HG03342 (cell line): Measurements from ENCODE around the gene COL26A1.
"Not testable (repeated sequence)": the region's sequence is repeated elsewhere in the genome, so short reads cannot be mapped to it uniquely, and the experiment has no call there.

Experiments
- ATAC-seq: cut with Tn5 transposase; IDR thresholded peaks from one replicate; pipeline ENCODE4 v1.9.1; 2021; ENCODE audit warnings: mild to moderate bottlenecking, moderate library complexity; ENCODE audit not compliant: unreplicated experiment

Gene COL26A1

DNA sequence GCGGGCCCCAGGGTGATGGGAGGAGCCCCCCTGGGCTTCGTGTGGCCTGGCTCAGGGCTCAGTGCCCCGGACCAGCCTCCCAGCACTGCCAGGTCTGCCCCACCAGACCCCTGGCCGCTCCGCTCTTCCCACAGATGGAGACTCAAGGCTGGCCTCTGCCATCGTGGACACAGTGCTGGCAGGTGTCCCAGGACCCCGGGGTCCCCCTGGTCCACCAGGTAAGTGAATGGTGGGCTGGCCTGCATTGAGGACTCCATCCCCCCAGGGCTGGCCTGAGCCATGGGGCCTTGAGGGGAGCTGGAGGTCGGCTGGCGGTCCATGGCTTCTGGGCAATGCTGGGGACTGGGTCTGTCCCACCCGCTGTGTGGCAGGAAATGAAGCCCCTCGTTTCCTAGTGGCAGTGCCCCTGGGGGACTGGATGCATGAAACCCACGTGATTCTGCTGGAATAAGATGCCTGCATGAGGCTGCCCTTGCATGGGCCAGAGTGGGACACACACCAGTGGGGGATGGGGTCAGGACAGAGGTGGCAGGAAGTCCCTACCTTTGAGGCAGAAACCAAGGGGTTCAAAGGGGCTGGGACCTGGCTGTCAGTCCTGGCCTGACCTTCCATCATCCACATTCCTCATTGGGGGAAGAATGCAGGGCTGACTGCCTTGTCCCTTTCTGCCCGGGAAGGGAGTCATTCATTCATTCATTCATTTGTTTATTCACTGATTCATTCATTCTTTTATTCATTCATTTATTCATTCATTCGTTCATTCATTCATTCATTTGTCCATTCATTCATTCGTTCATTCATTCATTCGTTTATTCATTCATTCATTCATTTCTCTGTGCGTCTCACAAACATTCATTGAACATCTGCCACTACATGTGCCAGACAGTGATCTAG is 184.6 kb downstream of the COL26A1 start:
- ATAC-seq: no peak

DNA sequence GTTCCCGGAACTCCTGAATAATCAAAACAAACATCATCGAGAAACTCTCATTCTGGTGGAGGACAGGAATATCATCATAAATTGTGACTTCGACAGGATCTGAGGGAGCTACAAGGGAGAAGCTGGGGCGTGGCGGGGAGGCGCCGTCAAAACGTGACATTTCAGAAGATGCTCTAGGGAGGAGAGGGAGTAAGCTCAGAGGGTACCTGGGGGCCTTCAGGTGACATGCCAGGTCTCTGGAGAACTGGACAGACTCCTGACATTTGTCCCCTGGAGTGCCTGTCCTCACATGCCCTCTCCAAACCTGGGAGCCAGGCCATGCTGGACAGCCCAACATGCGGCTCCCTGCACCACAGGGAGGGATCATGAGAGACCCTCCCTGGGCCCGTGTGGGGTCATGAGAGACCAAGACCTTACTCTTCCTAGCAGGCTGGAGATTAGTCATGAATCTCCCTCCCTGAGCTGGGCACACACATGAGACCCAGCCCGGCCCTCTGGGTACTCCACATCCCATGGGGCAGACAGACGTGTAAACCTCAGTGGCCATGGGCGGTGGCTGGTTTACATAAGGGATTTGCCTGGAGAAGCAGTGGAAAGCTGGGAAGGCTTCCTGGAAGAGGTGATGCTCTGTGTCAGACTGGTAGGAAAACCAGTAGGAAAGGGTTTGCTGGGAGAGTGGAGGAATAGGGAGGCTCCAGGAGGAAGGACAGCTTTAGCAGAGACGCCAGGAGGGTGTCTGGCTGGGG is 185.4 kb downstream of the COL26A1 start:
- no peak for ATAC-seq

DNA sequence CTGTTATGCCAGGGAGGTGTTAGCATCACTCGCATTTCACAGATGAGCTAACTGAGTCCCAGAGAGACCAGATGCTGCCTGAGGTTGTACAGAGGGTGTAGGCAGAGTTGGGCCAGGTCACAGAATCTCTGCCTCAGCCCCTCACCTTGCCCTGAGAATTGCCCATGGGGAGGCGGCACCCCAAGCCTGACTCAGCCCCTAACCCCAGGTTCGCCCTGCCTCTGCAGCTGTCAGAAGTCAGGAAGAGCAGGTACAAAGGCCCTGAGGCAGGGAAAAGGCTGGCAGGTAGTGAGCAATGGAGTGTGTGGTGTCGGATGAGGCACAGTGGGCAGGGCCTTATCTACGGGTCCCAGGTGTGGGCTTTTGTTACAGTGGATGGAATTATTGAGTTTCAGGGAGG is 187.1 kb downstream of the COL26A1 start:
- ATAC-seq: no peak

DNA sequence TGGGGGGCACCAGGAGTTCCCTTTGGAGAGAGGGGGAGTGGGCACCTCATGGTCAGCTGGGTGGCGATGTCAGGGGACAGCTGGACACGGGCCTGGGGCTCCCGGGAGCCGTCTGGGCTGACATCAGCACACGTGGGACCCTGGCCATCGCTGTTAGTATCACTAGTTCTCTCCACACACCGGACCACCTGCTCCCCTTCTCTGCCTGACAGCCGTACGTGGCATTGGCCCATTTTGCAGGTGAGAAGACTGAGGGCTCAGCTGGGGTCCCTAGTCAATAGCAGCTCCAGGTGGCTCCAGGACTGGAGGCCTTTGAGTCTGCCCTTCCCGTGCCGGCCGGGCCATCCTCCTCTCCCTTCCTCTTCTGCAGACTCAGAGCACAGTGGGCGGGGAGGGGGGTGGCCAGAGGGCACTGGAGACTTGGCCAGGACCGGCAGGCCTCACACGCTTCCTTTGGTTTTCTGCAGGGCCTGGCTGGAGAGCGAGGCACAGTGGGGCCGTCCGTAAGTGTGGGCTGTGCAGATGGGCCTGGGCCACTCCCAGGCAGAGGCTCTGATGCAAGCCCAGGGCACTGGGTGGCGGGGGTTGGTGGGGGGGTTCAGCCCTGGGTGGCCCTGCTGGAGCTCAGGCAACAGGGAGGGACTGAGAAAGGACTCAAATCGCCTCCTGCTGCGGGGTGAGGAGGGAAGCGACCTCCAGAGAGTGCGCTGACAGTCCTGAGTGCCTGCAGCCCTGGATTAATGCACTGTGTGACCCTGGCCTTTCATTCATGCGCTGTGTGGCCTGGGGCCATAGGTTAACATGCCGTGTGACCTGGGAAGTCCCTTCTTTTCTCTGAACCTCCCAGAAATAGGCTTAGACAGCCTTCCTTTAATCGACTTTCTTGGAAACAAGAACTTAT is 188.2 kb downstream of the COL26A1 start:
- no peak for ATAC-seq

DNA sequence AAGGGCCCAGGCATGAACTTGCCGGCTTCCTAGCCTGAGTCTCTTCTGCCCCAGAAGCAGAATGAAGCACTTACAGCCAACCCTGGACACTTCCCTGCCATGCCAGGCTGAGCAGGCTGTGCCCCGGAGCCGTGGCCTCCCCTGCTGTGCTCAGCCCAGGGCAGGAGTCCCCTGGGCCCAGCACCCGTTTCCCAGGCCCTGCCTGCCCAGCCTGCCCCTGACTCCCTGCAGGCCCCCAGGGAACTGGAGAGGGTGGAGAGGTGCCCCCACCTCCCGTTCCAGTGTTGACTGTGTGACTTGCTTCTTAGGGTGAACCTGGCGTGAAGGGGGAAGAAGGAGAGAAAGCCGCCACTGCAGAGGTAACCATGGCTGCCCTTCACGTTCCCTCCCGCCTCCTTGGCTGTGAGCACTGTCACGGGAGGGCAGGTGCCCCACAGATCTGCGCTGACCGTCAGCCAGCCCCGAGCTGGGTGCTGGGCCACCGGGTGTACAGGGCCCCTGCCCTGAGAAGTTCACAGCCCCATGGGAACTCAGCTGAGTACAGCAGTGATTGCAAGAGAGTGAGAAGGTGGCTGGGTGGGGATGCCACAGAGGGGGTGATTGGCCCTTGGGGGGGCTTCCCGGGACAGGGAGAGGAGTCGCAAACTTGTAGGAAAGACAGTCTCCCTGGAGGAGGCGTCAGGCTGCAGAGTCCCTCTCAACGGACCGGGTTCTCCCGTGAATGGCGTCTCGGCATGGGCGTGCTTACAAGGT is 190.5 kb downstream of the COL26A1 start:
- ATAC-seq: no peak

DNA sequence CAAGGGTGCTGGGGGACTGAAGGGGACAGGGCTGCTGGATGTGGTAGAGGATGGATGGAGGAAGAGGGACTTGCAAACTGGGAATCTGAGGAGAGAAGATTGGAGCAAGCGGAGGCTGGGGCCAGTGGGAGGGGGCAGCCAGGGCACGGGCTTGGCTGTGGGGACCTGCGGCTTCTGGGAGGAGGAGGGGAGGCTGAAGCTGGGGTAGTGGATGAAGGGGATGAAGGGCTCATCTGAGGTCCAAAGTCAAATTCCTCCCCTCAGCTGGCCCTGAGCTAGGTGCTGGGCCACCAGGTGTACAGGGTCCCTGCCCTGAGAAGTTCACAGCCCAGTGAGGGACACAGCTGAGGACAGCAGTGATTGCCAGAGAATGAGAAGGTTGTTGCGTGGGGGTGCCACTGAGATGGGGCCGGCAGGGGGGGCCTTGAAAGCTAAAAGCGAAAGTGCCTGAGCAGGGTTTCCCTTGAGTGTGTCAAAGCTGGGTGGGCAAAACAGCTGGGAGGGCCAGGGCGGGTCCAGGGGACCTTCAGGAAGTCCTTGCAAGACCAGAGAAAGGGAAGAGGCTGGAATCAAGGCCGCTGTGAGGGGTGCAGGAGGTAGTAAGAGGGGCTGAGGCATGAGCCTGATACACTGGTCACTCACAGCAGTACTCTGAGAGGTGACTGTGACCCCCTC is 191.2 kb downstream of the COL26A1 start:
- no peak for ATAC-seq

DNA sequence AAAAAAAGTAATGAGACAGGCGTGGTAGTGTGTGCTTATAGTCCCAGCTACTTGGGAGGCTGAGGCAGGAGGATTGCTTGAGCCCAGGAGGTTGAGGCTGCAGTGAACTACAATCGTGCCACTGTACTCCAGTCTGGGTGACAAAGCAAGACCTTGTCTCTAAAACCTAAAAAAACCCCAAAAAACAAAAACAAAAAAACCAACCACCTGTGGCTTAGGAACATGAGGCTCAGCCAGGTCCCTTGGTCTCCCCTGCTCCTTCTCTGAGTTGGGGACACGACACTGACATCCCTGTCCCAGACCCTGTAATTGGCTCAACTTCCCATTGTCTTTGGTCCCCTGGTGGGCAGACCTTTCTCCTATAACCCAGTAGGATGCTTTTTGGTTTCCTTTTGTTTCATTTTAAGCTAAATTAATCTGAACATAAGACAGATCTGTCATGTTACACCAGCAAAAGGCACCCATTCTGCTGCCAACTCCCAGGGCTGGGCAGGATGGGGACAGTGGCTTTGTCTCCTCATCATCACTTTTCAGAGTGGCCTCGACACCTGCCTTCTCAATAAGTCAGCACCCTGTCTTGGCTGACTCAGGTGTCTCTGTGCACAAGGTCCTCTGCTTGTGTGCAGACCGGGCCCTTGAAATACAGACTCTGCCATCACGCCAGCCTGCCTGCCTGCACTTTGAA is 192.1 kb downstream of the COL26A1 start:
- no peak for ATAC-seq

DNA sequence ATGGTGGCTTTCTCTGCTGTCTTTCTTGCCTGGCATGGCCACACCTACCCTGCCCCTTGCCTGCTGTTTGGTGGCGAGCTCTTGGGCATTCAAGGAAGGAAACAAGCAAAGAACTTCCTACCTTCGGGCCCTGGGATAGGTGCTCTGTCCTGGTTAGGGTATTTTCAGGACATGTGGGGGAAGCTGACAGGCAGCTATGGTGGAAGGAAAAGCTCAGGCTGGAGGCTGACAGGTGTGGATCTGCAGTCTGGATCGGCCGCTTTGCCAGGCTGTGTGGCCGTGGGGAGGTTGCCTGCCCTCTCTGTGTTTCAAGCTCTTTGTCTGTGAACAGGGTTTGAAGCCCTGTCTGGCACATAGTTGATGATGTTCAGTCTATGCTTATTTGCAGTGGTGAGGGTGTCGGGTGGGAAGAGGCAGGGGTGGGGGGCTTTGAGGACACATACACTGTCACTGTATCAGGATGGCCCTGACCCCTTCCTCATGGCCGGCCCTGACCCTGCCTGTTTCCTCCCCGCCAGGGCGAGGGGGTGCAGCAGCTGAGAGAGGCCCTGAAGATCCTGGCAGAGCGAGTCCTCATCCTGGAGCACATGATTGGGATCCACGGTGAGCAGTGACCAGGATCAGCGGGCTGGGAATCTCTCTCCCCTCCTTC is 192.7 kb downstream of the COL26A1 start:
- no peak for ATAC-seq

DNA sequence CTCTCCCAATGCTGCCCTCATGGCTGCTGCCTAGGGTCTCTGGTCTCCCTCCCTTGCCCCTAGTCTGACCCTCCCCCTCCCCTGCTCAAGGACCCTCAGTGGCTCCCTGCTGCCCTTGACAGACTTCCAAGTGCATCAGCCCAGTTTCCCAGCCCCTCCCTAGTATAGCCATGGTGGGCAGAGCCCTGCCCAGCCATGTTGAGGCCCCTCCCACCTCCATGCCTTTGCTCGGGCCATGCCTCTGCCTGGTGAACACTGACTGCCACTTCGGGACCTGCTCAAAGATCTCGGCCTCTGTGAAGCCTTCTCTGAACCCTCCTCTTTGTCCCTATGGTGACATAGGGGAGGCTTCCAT is 193.2 kb downstream of the COL26A1 start:
- no peak for ATAC-seq

DNA sequence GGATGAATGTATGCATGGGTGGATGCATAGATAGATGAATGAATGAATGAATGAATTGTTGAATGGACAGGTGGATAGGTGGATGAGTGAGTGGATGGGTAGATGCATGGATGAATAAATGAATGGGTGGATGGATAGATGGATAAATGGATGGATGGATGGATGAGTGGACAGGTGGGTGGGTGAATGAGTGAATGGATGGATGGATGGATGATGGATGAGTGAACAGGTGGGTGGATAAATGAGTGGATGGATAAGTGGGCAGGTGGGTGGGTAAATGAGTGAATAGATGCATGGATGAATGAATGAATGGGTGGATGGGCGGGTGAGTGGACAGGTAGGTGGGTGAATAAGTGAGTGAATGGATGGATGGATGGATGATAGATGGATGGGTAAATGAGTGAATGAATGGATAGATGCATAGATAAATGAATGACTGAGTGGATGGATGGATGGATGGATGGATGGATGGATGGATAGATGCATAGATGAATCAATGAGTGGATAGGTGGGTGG is 193.8 kb downstream of the COL26A1 start:
- ATAC-seq: no peak

DNA sequence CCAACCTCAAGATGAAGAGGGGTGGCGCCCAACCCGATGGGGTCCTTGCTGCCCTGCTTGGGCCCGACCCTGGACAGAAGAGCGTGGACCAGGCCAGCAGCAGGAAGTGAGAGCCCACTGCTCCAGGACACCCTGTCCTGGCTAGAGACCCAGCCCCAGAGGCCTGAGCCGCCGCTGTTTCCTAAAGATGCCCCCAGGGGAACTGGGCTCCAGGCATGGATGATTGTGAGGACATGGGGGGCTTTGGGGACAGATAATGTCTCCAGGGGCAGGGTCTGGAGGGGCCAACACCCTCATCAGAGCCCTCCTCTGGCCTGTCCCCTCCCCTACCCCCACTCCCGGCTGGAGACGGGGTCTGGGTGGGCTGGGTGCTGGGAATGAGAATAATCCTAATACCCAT is 194.7 kb downstream of the COL26A1 start:
- no peak for ATAC-seq

DNA sequence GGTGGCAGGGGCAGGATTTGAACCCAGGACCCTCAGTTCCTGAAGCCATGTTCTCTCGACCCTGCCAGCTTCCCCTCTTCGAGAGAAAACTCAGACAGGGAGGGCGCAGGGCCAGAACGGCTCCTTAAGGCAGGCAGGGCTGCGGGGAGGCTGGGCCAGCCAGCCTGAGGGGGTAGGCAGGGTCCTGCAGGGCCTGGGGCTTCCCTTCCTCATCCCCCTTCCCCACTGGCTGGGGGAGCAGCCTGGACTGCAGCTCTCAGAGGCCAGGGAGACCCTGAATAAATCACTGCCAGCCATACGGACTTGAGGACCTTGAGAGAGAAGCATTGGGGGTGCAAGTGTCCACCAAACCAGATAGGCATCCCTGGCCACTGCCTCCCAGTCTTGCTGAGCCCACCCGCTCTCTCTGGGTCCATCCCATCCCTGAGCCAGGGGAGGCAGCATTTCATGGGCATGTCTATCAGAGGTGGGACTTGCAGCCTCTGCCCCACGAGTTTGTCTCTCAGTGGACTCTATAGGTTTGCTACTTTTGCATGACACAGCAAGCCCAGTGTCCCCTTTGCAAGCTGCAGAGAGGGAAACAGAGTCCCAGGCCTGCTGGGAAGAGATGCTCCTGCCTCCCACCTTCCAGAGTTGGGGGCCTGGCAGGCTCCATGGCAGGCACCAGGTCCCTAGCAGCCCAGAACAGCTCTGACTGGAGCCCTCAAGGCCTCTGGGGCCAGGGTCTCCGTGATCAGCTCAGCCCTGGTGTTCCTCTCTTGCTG is 195.5 kb downstream of the COL26A1 start:
- ATAC-seq: no peak

DNA sequence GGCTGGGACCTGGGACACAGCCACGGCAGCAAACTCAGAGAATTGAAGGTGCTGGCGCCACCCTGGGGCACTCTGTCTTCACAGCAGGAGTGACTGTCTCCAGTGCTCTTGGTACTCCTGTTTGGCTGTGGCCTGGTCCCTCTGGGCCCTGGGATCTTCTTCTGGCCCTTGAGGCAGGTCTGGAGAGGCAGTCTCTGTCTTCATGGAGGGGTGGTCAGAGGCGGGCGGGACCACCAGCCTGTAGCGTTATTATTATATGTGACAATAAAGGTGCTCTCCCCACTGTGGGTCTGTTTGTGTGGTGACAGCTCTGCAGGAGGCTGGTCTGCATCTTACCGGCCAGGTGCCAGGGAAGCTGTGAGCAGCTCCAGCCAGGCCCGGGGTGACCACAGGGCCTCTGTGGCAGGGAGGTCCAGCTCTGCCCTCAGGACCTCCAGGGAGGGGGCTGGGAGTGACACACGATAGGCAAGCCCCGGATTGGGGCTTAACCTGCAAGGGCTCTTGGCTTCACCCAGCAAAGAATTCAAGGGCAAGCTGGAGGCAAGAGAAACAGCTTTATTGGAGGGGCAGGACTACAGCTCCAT is 196.2 kb downstream of the COL26A1 start:
- no peak for ATAC-seq

DNA sequence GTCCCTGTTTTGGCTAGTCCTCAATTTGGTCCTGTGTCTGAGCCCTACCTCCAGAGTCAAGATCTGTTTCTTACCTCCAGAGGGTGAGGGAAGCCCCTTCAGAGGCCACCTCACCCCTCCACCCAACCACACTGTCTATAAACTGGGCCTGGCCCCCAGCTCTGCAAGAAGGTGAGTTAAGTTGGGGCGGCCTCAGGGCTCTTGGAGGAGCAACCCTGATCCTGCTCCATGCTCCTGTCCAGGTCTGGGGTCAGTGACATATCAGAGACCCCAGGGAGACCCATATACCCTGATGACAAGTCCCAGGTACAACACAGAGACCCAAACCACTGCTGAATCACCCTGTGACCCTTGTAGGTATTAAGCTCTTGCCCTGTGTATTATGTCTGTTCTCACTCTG is 196.9 kb downstream of the COL26A1 start:
- ATAC-seq: no peak

DNA sequence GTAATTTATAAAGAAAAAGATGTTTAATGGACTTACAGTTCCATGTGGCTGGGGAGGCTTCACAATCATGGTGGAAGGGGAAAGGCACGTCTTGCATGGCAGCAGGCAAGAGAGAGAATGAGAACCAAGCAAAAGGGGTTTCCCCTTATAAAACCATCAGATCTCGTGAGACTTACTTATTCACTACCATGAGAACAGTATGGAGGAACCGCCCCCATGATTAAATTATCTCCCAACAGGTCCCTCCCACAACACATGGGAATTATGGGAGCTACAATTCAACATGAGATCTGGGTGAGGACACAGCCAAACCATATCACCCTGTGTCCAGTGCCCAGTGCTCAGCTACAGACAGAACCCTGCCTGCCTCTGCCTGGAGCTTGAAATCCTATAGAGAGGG is 197.3 kb downstream of the COL26A1 start:
- ATAC-seq: not testable (repeated sequence)

DNA sequence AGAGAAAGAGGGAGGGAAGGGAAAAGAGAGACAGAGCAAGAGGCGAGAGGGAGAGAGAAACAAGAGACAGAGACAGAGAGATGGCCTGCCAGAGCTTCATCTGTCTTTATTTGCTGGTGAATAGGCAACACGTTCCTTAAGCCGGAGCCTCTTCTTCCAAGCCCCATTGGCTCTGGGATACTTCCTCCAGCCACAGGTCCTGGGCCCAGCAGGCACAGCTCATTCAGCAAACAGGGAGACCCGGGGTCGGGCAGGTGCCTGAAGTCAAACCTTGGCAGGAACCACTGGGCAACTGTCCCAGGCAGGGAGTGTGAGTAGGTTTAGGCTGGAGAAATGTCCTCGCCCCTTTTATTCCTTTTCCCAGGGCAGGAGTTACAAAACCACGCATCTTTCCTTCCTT is 198.2 kb downstream of the COL26A1 start:
- ATAC-seq: no peak

DNA sequence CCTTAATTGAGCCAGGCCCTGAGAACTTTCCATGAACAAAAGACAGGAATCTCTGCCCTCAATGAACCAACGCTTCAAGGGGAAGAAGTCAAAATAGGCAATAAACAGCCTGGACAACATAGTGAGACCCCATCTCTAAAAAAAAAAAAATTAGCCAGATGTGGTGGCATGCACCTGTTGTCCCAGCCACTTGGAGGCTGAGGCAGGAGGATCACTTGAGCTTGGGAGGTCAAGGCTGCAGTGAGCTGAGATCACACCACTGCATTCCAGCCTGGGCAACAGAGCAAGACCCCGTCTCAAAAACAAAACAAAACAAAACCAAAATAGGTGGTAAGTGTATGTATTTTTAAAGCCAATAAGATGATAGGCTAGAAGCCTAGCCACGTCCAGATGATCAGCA is 198.6 kb downstream of the COL26A1 start:
- ATAC-seq: not testable (repeated sequence)
